Thyroid gland (tissue), 4 donors: Measurements from ENCODE around the gene AKR1C8.

Experiments used
- POLR2A ChIP-seq, 2 donors: fragments of 450-650 bp; IDR thresholded peaks; one replicate each; pipeline ENCODE4 v1.6.1; 2017; ENCODE audit warnings: antibody characterized with exemption in 2 of 2, mild to moderate bottlenecking in 2 of 2, moderate library complexity in 1 of 2
- TF ChIP-seq, protein P1 (sequence below), 6 experiments: fragments of 200-600 bp in 3 of 6; fragments of 450-650 bp in 3 of 6; sonication (generic) in 3 of 6; IDR thresholded peaks; one replicate each; pipeline ENCODE4 v1.5.1; 2016 to 2019; ENCODE audit warnings: antibody characterized with exemption in 6 of 6, mild to moderate bottlenecking in 2 of 6, inconsistent platforms in 1 of 6, moderate library complexity in 1 of 6

DNA sequence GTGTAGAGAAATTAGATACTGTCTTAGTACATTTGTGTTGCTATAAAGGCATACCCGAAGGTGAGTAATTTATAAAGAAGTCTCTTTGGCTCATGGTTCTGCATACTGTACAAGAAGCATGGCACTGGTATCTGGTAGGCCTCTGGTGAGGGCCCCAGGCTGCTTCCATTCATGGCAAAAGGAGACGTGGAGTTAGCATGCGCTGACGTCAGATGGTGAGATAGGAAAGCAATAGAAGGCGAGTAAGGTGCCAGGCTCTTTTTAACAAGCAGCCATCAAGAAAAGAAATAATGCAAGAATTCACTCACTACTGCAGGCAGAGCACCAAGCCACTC lies 38.1 kb downstream of the AKR1C8 start:
- TF ChIP-seq, protein P1, sequence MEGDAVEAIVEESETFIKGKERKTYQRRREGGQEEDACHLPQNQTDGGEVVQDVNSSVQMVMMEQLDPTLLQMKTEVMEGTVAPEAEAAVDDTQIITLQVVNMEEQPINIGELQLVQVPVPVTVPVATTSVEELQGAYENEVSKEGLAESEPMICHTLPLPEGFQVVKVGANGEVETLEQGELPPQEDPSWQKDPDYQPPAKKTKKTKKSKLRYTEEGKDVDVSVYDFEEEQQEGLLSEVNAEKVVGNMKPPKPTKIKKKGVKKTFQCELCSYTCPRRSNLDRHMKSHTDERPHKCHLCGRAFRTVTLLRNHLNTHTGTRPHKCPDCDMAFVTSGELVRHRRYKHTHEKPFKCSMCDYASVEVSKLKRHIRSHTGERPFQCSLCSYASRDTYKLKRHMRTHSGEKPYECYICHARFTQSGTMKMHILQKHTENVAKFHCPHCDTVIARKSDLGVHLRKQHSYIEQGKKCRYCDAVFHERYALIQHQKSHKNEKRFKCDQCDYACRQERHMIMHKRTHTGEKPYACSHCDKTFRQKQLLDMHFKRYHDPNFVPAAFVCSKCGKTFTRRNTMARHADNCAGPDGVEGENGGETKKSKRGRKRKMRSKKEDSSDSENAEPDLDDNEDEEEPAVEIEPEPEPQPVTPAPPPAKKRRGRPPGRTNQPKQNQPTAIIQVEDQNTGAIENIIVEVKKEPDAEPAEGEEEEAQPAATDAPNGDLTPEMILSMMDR (IDR thresholded peaks at IDR 0.05), result no peak
- no peak for TF ChIP-seq POLR2A (IDR thresholded peaks at IDR 0.05)
